Endothelial cell of umbilical vein (primary cell): ENCODE measurements around the gene TUBG2. TPM values are rescaled to one million over a fixed set of nuclear protein-coding genes. Genes with fewer than 3 reads are reported as not detected.

Experiments
- BruUV-seq: library from RNA; stranded (reverse); fragments of 400-500 nt; replicated peaks from 2 replicates; lab custom pipeline; 2021; lab: Mats Ljungman, UMichigan
- CTCF ChIA-PET: fragments of 300-600, 350-600 bp; sonication (Branson Sonifier 250); formaldehyde crosslinking; loops from one replicate; lab custom pipeline; 2021; ENCODE audit warnings: antibody characterized with exemption, inconsistent platforms; lab: Charles Lee
- POLR2A ChIA-PET: fragments of 300-600, 350-600 bp; sonication (Branson Sonifier 250); formaldehyde crosslinking; loops from one replicate; lab custom pipeline; 2021; ENCODE audit warnings: antibody characterized with exemption, inconsistent platforms; lab: Charles Lee
- DNase-seq: peaks from one replicate; pipeline ENCODE4 v3.0.0-alpha.2; 2011; ENCODE audit warnings: low read depth, low spot score
- FAIRE-seq: peaks from 2 replicates; lab custom pipeline; 2011; peaks lifted over from hg19 to GRCh38; lab: Jason Lieb, UNC
- H2AFZ ChIP-seq: 2 replicates; pipeline ENCODE4 v1.6.0; 2012; ENCODE audit warnings: low read depth, low read length, control low read depth, inconsistent platforms
- H3K27ac ChIP-seq: 2 replicates; pipeline ENCODE4 v1.5.1; 2011; ENCODE audit warnings: low read depth, mild to moderate bottlenecking, control low read depth, low read length, moderate library complexity; ENCODE audit not compliant: insufficient read depth
- H3K27me3 ChIP-seq, 2 experiments: 2 replicates each; pipeline versions ENCODE4 v1.6.0 to v1.6.1; 2011; ENCODE audit warnings: low read length in 2 of 2, mixed read lengths in 1 of 2; ENCODE audit not compliant: control insufficient read depth in 2 of 2, insufficient read depth in 2 of 2
- H3K36me3 ChIP-seq, 2 experiments: 2 replicates in 1 of 2; 3 replicates in 1 of 2; pipeline ENCODE4 v1.5.1; 2011; ENCODE audit warnings: low read length in 2 of 2, mild to moderate bottlenecking in 1 of 2, moderate library complexity in 1 of 2; ENCODE audit not compliant: control insufficient read depth in 2 of 2, insufficient read depth in 2 of 2; ENCODE audit errors: extremely low read depth in 1 of 2
- H3K4me1 ChIP-seq: 3 replicates; pipeline ENCODE4 v1.5.1; 2011; ENCODE audit warnings: mild to moderate bottlenecking, low read length; ENCODE audit not compliant: control insufficient read depth, insufficient read depth; ENCODE audit errors: extremely low read depth
- H3K4me2 ChIP-seq: 2 replicates; pipeline ENCODE4 v1.6.1; 2011; ENCODE audit warnings: low read length, control low read depth, mixed read lengths; ENCODE audit not compliant: insufficient read depth
- H3K4me3 ChIP-seq, 3 experiments: fragments of 200-600 bp in 1 of 3; sonication (generic), shearing (Covaris generic) in 1 of 3; replicated peaks in 1 of 3; 2 replicates each; pipeline ENCODE4 v1.5.1; 2011 to 2016; ENCODE audit warnings: control low read depth in 3 of 3, low read length in 3 of 3, mild to moderate bottlenecking in 2 of 3, inconsistent platforms in 1 of 3, low read depth in 1 of 3, moderate library complexity in 1 of 3; ENCODE audit not compliant: insufficient read depth in 1 of 3
- H3K79me2 ChIP-seq: 2 replicates; pipeline ENCODE4 v1.6.0; 2012; ENCODE audit warnings: low read length, inconsistent platforms; ENCODE audit not compliant: control insufficient read depth, insufficient read depth
- H3K9ac ChIP-seq: replicated peaks from 2 replicates; pipeline ENCODE3; 2011; ENCODE audit warnings: low read length, control low read depth; ENCODE audit not compliant: insufficient read depth; ENCODE audit errors: extremely low read depth
- H3K9me1 ChIP-seq: replicated peaks from 3 replicates; pipeline ENCODE4 v1.6.0; 2011; ENCODE audit warnings: mild to moderate bottlenecking, low read length; ENCODE audit not compliant: control insufficient read depth, insufficient read depth; ENCODE audit errors: extremely low read depth
- H3K9me3 ChIP-seq: replicated peaks from 2 replicates; pipeline ENCODE4 v1.5.1; 2012; ENCODE audit warnings: low read length, inconsistent platforms; ENCODE audit not compliant: control insufficient read depth, insufficient read depth
- H4K20me1 ChIP-seq: replicated peaks from 2 replicates; pipeline ENCODE3; 2011; ENCODE audit warnings: mild to moderate bottlenecking, low read length; ENCODE audit not compliant: control insufficient read depth, insufficient read depth; ENCODE audit errors: extremely low read depth
- EZH2 ChIP-seq: IDR thresholded peaks from 2 replicates; pipeline ENCODE4 v1.6.1; 2012; ENCODE audit warnings: borderline replicate concordance, low read depth, mild to moderate bottlenecking, moderate library complexity, low read length, inconsistent platforms; ENCODE audit not compliant: severe bottlenecking
- GATA2 ChIP-seq: IDR thresholded peaks from 2 replicates; pipeline ENCODE4 v1.7.0; 2011; ENCODE audit warnings: low read depth, mild to moderate bottlenecking, moderate library complexity, mixed read lengths, low read length; ENCODE audit not compliant: insufficient read length, insufficient read depth
- JUN ChIP-seq: IDR thresholded peaks from 2 replicates; pipeline ENCODE4 v1.6.1; 2011; ENCODE audit warnings: borderline replicate concordance, low read depth; ENCODE audit not compliant: insufficient read length, insufficient read depth
- MAX ChIP-seq: IDR thresholded peaks from 2 replicates; pipeline ENCODE4 v1.6.1; 2011; ENCODE audit not compliant: insufficient read depth, insufficient read length
- MYC ChIP-seq: IDR thresholded peaks from one replicate; pipeline ENCODE4 v1.6.1; 2011; ENCODE audit warnings: mild to moderate bottlenecking, low read depth, low read length
- POLR2A ChIP-seq: IDR thresholded peaks from 2 replicates; pipeline ENCODE4 v1.6.1; 2012; ENCODE audit warnings: low read depth, mild to moderate bottlenecking, control low read depth, low read length
- dilution Hi-C: fragments of 300-500 bp; cut with MboI; formaldehyde crosslinking; loops from one replicate; pipeline ENCODE4 v1.15.0; 2019; ENCODE audit warnings: low sequenced_read_pairs; ENCODE audit not compliant: extremely low pct_ligation_motif_present
- intact Hi-C: fragments of 100-400 bp; cut with micrococcal nuclease; formaldehyde crosslinking; loops from one replicate; pipeline ENCODE4 v1.10.0; 2022
- polyA plus RNA-seq, 4 experiments: library from polyadenylated mRNA; depleted of rRNA in 3 of 4; stranded (reverse) in 3 of 4; unstranded in 1 of 4; fragments of >200 nt; gene quantifications; 2 replicates each; pipeline versions ENCODE4 v1.2.1 to v1.2.3, GENCODE V29; 2011 to 2012; ENCODE audit warnings: missing spikeins in 1 of 4
- total RNA-seq: library from RNA; stranded (reverse); gene quantifications from 2 replicates; pipeline ENCODE4 v1.2.3, GENCODE V29; 2021

The TUBG2 gene
- total and polyA plus RNA-seq, 2 donors (not counting 3 experiments of a cell fraction or from before 2014, with no cell fraction given) = 13.2 to 17.7 TPM

DNA sequence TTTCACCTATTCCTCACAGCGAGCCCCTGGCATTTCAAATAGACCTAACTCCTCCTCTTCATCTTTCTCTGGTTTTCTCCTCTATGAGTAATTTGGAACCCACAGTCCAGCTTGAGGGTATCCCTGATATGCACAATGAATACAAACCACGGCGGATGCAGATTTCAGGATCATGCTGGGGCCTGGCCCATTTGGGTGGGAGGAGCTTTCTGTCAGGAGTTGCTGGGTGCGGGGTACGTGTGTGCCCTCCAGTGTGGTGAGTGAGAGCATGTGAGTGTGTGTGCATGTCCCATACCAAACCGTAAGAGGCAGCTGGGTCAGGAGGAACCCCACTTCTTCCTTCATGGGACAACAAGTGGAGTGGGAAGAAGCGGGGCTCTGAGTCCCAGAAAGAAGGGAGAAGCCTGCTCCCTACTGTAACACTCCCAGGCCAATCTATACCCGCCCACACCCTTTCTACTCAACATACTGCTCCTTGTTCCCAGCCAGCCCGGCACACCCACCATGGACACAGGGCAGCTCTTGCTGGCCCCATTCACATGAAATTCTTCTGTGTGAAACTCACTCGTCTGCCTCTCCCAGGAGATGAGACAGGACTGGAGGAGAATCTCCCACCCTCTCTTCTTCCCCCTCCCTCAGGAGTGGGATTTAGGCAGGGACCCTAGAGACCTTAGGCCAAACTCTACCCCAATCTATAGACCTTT lies 41.7 kb downstream of the TUBG2 start:
- Histone ChIP-seq H3K9me3 (no peaks in the 10 kb centered on the region), H3K27me3 (no peaks in the 10 kb centered on the region), H2AFZ (no peak overlapping the region), H3K9ac (no peak overlapping the region), H3K27ac (no peak overlapping the region), H3K36me3 (peaks cover 10 to 32% of the 10 kb centered on the region in 2 experiments), H3K9me1 (no peaks in the 10 kb centered on the region), H3K4me2 (no peak overlapping the region), H3K4me3 (no peak overlapping the region), H3K79me2 (no peaks in the 10 kb centered on the region), H4K20me1 (no peaks in the 10 kb centered on the region), H3K4me1 (no peaks in the 10 kb centered on the region)
- DNase-seq (no peak), FAIRE-seq (no peak)
- ChIA-PET POLR2A (no interaction called here), CTCF (interaction anchor here (3.1 kb wide), 1 partner anchor 122 kb away, joined by 19 read pairs; no protein-coding TSS in a partner anchor)
- no TSS peak for BruUV-seq
- no peak for TF ChIP-seq JUN
- no peak for TF ChIP-seq MAX
- dilution Hi-C loops (no loop called here), intact Hi-C loops (no loop called here)

GRCh38 chr17:42702446-42702845 lies 43.4 kb downstream of the TUBG2 start:
- TF ChIP-seq POLR2A (no peak), GATA2 (no peak), MAX (no peak), EZH2 (no peak), MYC (no peak)
- POLR2A ChIA-PET = no interaction called here

More at GRCh38 chr17:42702446-42702845, 43.4 kb downstream of the TUBG2 start:
- no peaks in the 10 kb centered on the region for H3K27me3 ChIP-seq
- CTCF ChIA-PET = interaction anchor here (1.0 kb wide), 1 partner anchor 125 kb away, joined by 3 read pairs; the partner anchor contains the start of gene PSMC3IP
- H4K20me1 ChIP-seq = no peaks in the 10 kb centered on the region
- intact Hi-C loops = no loop called here
- H3K4me1 ChIP-seq = no peaks in the 10 kb centered on the region
- no peak overlapping the region for H3K27ac ChIP-seq
- no peaks in the 10 kb centered on the region for H3K79me2 ChIP-seq
- peaks cover 13 to 41% of the 10 kb centered on the region in 2 experiments for H3K36me3 ChIP-seq
- DNase-seq = no peak
- H3K4me3 ChIP-seq = no peak overlapping the region
- H2AFZ ChIP-seq = no peak overlapping the region
- no peaks in the 10 kb centered on the region for H3K9me1 ChIP-seq
- no peak overlapping the region for H3K4me2 ChIP-seq
- dilution Hi-C loops = no loop called here
- no TSS peak for BruUV-seq
- H3K9me3 ChIP-seq = no peaks in the 10 kb centered on the region
- FAIRE-seq = no peak
- H3K9ac ChIP-seq = no peak overlapping the region
